ENCODE measurements around the gene SH2D3A.
"Not testable (repeated sequence)": the region's sequence is repeated elsewhere in the genome, so short reads cannot be mapped to it uniquely, and the experiment has no call there.

The SH2D3A gene

DNA sequence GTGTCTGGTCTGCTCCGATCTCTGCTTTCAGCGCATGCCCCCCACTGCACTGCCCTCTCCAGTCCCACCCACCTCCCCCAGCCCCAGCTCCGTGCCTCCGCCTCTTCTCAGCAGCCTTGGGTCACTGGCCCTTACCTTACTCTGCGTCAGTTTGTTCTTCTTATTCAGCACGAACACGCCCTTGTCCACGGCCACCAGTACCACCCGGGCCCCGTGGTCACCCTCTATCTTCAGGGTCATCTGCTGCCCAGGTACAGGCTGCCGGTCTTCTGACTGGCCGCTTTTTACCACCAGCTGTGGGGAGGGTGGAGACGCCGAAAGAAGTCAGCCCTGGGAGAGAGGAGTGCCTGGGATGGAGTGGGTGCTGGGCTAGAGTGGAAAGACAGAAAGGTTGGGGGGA is 57.7 kb downstream of the SH2D3A start:
- TF ChIP-seq, protein P1, sequence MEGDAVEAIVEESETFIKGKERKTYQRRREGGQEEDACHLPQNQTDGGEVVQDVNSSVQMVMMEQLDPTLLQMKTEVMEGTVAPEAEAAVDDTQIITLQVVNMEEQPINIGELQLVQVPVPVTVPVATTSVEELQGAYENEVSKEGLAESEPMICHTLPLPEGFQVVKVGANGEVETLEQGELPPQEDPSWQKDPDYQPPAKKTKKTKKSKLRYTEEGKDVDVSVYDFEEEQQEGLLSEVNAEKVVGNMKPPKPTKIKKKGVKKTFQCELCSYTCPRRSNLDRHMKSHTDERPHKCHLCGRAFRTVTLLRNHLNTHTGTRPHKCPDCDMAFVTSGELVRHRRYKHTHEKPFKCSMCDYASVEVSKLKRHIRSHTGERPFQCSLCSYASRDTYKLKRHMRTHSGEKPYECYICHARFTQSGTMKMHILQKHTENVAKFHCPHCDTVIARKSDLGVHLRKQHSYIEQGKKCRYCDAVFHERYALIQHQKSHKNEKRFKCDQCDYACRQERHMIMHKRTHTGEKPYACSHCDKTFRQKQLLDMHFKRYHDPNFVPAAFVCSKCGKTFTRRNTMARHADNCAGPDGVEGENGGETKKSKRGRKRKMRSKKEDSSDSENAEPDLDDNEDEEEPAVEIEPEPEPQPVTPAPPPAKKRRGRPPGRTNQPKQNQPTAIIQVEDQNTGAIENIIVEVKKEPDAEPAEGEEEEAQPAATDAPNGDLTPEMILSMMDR (IDR thresholded peaks at IDR 0.05; ENCODE audit: low read length, missing control alignments) = no peak
- no peak for DNase-seq (ENCODE audit: low read depth)
- no peak overlapping the region for H3K4me3 ChIP-seq (replicated peaks; ENCODE audit: low read depth, low read length)

- not testable (repeated sequence) for DNase-seq (ENCODE audit: low read depth)
Measured at GRCh38 chr19:6708913-6709312, 58.3 kb downstream of the SH2D3A start.

DNA sequence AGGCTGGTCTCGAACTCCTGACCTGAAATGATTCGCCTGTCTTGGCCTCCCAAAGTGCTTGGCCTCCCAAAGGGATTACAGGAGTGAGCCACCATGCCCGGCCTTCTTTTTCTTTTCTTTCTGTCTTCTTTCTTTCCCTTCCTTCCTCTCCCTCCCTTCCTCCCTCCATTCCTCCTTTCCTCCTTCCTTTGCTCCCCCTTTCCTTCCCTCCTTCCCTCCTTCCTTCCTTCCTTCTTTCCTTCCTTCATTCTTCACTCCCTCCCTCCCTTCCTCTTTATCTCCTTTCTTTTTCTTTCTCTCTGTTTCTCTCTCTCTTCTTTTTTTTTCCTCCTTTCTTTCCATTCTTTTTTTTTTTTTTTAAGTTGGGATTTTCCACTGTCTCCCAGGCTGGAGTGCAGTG is 58.9 kb downstream of the SH2D3A start:
- TF ChIP-seq, protein P1 (IDR thresholded peaks at IDR 0.05; ENCODE audit: low read length, missing control alignments) = no peak
- H3K4me3 ChIP-seq (replicated peaks; ENCODE audit: low read depth, low read length) = no peak overlapping the region
- DNase-seq (ENCODE audit: low read depth) = no peak

More at GRCh38 chr19:6708913-6709312, 58.3 kb downstream of the SH2D3A start:
- H3K4me3 ChIP-seq (replicated peaks; ENCODE audit: low read depth, low read length) = not testable (repeated sequence)

GRCh38 chr19:6707658-6708018 is 59.6 kb downstream of the SH2D3A start:
- DNase-seq (ENCODE audit: low read depth) = no peak
- TF ChIP-seq, protein P1 (IDR thresholded peaks at IDR 0.05; ENCODE audit: low read length, missing control alignments) = no peak
- H3K4me3 ChIP-seq (replicated peaks; ENCODE audit: low read depth, low read length) = no peak overlapping the region

DNA sequence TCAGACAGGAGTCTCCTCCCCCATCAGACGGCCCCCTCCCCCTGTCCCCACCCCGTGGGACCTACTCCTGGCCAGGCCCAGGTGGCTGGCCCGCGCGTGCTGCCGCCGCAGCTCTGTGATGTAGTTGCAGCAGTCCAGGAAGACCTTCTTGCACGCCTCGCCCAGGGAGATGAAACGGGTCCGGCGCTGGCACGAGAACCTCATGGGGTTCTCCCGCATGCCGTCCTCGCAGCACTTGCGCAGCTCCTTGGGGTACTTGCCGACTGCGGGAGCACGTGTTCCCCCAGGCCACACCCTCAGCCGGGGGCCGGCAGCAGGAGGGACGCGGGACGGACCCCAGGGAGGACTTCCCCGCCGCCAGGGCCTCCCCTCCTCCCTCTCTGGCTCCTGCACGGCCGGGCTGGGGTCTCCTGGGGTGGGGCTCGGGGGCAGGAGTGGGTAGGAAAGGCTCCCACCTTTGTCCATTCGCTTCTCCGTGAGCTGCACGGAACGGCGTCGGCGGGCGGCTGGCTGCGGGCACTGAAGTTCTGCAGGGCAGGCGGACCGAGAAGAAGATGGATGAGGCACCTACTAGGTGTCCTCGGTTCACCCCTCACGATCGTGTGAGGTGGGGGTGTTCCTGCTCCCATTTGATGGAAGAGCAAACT is 60.1 kb downstream of the SH2D3A start:
- DNase-seq (ENCODE audit: low read depth) = no peak
- TF ChIP-seq, protein P1 (IDR thresholded peaks at IDR 0.05; ENCODE audit: low read length, missing control alignments) = no peak
- H3K4me3 ChIP-seq (replicated peaks; ENCODE audit: low read depth, low read length) = no peak overlapping the region

DNA sequence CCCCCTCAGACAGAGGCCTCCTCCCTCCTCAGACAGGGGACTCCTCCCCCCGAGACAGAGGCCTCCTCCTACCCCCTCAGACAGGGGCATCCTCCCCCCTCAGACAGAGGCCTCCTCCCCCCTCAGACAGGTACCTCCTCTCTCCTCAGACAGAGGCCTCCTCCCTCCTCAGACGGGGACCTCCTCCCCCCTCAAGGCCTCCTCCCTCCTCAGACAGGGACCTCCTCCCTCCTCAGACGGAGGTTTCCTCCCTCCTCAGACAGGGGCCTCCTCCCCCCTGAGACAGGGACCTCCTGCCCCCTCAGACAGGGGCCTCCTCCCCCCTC is 60.6 kb downstream of the SH2D3A start:
- TF ChIP-seq, protein P1 (IDR thresholded peaks at IDR 0.05; ENCODE audit: low read length, missing control alignments) = no peak
- DNase-seq (ENCODE audit: low read depth) = no peak
- H3K4me3 ChIP-seq (replicated peaks; ENCODE audit: low read depth, low read length) = no peak overlapping the region

DNA sequence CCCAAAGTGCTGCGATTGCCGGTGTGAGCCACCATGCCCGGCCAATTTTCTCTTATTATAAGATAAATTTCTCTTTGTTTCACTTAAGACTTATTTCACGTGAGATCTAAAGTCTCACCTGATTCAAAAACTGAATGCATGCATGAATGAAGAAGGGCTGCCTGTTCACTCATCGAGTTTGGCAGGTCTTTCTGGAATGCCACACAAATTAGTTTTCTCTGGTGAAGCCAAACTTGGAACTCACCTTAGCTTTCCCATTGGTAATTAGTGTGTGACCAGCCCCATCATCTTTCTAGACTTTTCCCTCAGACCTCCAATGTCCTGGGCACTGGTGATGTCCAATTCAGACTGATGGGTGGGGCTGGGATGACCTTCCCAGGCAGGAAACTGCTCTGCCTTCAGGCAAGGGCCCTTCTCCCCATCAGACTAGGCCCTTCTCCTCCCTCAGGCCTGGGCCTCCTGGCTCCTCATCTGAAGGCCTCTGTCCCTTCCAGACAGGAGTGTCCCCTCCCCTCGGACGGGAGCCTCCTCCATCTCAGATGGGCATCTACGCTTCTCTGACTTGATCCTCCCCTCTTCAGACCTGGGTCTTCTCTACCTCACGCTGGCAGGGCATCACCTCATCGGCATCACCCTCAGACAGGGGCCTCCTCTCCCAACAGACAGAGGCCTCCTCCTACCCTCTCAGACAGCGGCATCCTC is 61.2 kb downstream of the SH2D3A start:
- DNase-seq (ENCODE audit: low read depth) = no peak
- TF ChIP-seq, protein P1 (IDR thresholded peaks at IDR 0.05; ENCODE audit: low read length, missing control alignments) = no peak
- H3K4me3 ChIP-seq (replicated peaks; ENCODE audit: low read depth, low read length) = no peak overlapping the region

Data from fibroblast of pulmonary artery (primary cell).